NCI-H748 treated with DMSO at 0.1 percent for 48 hours (cell line): ENCODE measurements around the gene AMZ1.
"Not testable (repeated sequence)": the region's sequence is repeated elsewhere in the genome, so short reads cannot be mapped to it uniquely, and the experiment has no call there.

Experiments used
- DNase-seq: peaks from one replicate; lab custom pipeline; 2025; lab: John Stamatoyannopoulos, UW

Gene AMZ1

DNA sequence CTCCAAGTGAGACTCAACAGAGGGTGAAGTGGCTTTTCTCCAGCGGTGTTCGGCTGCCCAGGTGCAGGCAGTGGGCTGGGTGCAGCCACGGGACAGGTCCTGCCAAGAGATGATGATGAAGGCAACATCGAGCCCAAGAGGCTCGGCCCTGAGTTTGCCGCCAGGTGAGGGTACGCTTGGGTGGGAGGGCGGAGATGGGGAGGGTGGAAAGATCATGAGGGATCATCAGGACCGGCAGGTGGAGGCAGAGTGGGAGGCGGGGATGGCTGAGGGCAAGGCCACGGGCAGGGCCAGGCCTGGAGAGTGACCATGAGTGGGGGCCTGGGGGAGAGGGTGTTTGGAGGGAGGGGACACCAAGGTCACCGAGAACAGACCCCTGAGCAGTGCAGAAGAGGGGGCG lies 17.8 kb upstream of the AMZ1 start:
- no peak for DNase-seq

DNA sequence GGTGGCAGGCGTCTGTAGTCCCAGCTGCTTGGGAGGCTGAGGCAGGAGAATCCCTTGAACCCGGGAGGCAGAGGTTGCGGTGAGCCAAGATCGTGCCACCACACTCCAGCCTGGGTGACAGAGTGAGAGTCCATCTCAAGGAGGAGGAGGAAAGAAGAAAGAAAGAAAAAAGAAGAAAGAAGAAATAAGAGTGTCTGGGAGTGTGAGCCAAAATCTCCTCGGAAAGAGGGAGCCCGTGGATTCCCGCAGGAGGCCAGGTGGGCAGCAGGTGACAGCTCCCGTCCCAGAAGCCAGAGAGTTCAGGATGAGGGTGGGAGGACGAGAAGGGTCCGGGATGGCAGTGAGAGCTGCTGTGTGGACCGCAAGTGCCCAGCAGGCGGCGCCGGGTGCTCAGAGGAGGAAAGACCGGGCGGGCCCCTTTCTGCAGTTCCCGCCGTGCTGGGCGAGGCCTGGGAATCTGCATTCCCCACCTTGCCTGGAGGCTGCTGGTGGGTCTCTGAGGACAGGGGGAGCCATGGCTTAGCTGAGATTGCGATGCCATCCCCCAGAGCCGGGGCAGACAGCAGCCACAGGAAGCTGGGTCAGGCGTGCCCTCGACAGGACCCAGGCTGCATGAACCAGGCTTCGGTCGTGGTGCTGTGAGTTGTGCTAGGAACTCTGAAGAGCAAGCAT lies 17.1 kb upstream of the AMZ1 start:
- DNase-seq: peak; percentile 17

DNA sequence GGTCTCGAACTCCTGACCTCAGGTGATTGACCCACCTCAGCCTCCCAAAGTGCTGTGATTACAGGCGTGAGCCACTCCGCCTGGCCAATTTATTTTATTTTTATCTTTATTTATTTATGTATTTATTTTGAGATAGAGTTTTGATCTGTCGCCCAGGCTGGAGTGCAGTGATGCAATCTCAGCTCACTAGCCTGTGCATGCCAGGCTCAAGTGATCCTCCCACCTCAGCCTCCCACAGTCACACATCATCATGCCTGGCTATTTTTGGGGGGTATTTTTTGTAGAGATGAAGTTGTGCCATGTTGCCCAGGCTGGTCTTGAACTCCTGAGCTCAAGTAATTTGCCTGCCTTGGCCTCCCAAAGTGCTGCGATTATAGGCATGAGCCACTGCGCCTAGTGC lies 14.8 kb upstream of the AMZ1 start:
- DNase-seq: not testable (repeated sequence)

DNA sequence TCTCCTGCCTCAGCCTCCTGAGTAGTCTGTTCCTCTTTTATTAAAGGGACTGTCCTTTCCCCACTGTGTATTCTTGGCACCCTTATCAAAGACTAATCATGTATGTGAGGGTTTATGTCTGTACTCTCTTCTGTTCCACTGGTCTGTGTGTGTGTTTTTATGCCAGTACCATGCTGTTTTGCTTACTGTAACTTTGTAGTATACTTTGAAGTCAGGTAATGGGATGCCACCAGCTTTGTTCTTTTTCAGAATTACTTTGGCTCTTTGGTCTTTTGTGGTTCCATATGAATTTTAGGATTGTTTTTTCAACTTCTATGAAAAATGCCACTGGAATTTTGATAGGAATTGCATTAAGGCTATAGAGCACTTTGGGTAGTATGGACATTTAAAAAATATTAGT lies 14.1 kb upstream of the AMZ1 start:
- no peak for DNase-seq

DNA sequence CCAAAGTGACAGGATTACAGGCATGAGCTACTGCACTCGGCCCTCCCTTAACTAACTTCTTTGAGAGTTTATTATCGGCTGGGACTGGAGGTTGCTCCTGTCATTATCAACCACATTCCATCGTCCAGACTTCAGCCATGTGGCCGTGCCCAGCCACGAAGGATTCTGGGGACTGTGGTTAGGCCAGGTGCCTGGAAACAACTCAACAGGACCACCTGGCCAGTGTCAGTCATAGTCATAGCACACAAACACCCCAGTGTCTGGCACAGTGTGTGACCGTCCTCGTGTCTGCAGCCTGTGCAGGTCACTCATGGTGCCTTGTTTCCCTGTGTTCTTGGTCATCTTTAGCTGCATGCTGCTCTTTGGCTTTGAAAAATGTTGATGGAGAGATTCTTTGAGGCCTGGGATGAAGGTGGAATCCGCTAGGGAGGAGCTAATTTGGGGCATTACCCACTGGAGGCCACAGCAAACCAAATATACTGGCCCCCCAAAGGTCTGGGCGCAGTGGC lies 12.7 kb upstream of the AMZ1 start:
- DNase-seq: no peak

DNA sequence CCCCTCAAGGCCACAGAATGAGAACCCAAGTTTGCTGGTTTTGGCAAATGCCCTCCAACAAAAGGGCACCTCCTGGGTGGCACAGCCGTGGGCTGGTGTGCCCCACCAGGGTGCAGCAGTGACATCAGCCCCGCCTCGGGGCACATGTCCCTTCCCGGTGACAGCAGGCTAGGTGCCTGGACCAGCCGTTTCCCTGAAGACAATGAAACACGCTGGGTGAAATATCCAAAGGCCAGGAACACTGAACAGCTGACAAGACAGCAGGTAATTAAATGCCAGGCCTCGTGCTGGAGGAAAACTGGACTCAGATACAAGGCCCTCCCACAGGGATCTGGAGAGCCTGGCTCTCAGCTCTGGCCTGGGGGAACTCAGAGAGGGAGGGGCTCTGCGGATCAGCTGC lies 11.4 kb upstream of the AMZ1 start:
- DNase-seq: not testable (repeated sequence)

DNA sequence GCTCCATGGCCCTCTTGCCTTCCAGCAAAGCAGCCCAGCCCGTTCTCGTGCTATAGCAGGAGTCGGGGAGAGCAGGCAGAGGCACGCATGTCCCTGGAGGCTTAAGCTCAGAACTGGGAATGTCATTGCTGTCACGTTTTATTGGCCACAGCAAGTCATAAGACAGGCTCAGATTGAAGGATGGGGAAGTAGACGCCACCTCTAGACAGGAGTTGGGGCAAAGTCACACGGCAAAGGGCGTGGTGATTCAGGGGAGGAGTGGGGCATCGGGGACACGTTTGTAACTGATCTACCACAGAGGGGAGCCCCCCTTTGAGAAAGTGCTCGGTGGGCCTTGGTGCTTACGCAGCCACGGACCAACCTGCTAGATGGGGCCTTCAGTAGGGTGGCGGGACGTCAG lies 9.5 kb upstream of the AMZ1 start:
- DNase-seq: not testable (repeated sequence)

DNA sequence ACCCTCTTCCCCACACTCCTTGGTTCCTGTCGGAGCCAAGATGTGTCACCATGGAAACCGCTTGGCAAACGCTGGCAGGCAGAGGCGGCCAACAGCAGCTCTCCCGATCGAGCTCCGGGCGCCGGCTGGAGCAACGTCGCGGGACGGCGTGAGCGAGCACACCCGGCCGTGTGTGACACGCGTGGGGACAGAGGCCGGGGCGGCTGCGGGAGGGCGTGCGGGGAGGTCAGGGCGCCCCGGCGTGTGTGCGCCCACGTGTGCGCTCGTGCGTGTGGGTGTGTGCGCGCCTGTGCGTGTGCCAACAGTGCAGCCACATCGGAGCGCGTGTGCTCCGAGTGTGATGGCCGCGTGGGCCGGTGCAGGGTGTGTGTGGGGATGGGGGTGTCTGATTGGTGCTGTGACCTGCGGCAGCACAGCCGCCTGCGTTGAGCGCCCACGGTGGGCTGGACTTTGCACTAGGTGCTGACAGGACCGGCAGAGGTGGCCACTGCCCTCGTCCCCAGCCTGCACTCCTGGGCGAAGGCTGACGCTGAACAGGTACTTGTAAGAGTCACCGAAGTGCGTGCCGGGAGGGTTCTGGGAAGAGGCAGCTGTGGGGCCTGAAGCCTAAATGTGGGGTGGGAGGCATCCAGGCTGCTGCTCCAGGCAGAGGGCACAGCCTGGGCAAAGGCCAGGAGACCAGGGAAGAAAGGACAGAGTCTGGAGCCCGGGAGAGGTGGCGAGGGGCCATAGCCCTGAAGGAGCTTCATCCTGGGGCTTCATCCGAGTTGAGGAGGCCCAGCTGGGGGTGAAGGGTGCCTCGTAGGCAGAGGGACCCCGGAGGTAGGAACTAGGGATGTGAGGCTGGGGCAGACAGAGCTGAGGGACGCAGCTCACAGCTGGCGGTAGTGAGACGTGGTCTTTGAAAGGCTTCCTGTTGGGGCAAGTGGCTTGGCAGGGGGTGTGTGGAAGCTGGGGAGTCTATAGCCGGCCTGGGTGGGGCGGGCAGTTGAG lies 8.6 kb upstream of the AMZ1 start:
- DNase-seq: not testable (repeated sequence)

DNA sequence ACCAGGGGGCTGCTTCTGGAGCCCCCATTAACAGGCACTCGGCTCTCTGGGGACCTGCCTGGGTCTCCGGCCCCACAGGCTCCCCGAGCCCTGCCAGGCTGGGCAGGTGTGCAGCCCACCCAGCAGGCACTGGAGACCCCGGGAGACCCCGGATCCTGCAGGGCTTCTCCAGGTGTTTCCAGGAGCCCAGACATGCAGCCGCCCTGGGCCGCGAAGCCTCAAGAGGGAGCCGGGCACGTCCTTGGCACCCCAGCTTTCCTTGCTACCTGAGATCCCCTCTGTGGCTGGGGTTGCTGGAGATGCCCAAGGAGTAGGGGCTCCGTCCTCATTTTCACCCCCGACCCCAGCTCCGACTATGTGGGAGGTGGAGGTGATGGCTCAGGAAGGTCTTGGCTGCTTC lies 7.7 kb upstream of the AMZ1 start:
- DNase-seq: no peak

DNA sequence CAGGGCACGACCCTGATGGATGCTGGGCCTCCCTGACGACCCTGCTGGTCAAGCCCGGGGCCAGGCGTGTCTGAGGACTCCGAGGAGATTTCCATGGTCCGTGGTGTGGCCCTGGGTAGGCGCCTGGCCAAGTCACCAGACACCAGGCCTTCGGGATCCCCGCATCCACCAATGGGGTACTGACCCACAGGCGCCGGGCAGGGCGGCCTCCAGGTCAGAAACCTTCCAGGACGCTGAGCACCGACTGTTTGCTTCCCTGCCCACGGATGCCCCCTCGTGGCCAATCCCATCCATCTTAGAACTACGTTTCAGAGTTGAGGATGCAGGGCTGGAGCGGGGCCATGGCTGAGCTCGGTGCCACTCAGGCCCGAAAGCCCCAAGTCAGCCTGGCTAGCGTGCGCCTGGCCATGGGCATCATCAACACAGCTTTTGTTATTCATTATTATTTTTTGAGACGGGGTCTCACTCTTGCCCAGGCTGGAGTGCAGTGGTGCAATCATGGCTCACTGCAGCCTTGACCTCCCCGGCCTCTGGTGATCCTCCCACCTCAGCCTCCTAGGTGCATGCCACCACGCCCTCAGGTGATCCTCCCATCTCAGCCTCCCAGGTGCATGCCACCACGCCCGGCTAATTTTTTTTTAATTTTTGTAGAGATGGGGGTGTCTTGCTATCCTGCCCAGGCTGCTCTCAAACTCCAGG lies 7.1 kb upstream of the AMZ1 start:
- no peak for DNase-seq

DNA sequence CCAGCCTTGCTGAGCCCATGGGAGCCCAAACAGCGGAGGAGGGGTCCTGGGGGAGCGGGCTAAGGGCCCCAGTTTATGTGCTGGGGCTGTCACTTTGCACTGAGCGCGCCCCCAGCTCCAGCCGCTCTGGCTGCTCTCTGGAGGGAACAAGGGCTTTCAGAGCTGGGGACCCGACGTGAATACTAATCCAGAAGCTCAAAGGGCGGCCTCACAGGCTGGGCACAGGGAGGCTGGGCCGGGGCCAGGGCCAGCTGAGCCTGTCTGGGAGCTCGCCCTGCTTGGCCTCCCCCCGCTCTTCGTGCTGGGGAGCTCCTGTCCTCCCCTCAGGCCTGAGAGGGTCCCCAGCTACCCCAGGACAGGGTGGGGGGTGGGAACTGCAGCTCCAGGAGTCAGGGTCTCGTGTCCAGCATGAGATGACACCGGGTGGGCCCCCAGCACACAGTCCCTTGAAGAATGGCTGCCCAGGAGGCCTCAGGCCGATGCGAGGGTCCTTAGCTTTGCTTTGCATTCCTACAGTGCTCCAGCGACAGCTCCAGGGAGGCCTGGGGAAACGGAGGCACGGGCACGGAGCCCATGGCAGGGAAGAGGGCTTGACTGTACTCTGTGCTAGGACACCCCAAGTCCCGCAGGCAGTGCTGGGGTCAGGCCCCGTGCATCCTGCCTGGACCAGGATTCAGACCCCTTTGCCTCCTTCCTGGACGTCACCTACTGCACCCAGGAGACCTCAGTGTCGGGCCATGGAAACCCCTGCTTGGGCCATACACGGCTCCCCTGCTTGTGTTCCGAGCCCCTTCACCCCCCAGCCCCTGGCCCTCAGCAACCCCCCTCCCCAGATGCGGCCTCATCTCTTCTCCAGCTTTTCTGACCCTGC lies 5.8 kb upstream of the AMZ1 start:
- no peak for DNase-seq

DNA sequence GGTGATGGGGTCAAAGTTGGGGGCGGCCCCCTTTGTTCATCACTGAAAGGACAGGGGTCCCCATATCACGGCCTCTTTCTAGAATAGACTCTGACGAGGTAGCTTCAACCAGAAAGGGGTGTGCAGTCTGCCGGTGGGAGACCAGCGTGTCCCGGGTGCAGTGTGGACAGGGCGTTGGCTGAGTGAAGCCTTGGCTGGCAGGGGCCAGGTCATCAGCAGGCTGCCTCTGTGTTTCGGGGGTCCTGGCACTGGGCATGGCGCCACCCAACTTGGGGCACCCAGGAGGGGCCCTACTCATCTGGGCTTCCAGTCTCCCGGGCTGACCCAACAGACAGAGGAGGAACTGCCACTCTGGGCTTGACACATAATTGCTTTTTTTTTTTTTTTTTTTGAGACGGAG lies 3.5 kb upstream of the AMZ1 start:
- DNase-seq: no peak

DNA sequence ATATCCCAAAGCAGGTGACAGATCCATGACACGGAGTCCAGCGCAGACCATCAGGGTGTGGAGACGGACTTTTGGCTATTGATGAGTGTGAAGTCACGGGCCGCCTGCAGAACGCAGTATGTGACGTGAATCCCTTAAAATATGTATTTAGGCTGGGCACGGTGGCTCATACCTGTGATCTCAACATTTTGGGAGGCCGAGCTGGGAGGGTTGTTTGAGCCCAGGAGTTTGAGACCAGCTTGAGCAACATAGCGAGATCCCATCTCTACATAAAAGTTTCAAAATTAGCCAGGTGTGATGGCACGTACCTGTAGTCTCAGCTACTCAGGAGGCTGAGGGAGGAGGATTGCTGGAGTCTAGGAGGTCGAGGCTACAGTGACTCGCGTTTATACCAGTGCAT lies 1.9 kb upstream of the AMZ1 start:
- no peak for DNase-seq

DNA sequence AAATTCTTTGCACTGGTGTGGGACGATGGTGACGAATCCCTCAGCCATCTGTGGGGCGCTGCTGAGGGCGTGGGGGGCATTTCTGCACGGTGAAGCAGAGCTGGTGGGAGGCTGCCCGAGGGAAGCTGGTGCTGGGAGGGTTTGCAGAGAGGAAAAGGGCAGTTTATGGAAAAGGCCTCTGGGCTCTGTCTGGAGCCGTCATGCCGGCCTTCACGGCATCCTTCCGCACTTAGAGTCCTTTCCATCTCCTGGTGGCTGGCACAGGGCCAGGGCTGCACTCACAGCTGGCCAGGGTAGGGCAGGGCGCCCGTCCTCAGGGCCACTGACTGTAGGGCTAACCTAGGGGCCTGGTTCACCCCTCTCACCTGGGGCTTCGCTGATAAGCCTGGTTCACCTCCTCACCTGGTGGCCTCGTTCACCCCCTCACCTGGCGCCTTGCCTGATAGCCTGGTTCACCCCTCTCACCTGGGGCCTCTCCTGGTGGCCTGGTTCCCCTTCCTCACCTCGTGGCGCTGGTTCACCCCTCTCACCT lies 598 bp upstream of the AMZ1 start:
- DNase-seq: no peak

DNA sequence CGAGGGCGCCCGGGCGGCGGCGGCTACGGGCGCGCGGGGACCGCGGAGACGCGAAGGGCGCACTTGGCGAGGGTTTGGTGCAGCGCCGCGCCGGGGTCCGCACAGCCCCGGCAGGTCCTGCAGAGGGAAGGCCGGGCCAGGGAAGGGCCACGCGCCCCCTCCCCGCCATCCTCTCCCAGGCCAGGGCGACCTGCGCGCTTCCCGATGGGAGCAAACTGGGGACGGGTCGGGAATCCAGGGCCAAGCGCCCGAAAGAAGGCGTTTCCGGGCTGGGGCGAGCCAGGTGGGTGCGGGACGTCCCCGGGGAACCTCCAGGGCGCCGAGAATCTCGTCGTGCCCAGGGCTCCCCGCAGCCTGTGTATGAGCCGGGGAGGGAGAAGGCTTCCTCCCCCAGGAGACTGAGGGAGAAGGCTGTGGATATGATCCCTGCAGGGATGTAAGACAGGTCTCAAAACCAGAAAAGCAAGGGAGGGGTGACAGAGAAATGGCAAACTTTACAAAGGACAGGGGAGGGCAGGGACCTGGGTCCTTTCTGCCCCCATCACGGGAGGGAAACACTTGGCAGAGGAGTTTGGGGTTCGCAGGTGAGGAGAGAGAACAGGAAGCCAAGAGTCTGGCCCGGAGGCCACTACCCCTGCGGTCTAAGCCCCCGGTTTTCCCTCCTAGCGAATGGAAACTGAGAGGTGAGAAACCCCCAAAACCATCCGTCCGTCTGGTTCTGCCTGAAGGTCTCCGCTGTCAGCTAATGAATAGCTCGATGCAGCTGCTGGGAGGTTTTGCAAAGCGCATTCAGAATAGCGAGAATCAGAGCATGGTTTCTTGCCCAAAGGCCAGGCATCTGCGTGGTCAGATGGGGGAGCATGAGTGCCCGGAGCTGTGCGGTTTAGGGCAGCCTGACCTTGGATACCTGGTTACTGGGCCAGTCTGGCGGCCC lies 674 bp downstream of the AMZ1 start:
- no peak for DNase-seq

DNA sequence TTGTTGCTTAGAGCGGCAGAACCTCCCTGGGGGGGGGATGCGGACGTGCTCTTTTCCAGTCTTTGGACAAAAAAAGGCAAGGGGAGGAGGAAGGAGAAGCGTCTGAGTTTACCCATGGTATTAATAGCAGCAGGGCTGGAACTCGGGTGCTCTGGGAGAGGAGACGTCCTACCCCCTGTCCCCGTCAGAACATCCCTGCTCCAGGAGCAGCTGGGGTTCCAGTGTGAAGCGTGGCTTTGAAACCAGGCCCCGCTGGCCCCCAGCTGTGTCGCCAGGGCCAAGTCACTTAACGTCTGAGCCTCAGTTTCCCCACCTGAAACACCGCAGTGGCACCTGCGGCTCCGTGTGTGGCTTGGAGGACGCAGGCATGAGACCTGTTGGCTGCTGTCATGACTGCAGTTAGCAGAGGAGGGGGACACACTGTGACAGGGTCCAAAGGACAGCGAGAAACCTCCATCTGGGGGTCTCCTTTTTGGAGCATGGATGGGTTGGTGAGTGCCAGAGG lies 1.4 kb downstream of the AMZ1 start:
- no peak for DNase-seq

DNA sequence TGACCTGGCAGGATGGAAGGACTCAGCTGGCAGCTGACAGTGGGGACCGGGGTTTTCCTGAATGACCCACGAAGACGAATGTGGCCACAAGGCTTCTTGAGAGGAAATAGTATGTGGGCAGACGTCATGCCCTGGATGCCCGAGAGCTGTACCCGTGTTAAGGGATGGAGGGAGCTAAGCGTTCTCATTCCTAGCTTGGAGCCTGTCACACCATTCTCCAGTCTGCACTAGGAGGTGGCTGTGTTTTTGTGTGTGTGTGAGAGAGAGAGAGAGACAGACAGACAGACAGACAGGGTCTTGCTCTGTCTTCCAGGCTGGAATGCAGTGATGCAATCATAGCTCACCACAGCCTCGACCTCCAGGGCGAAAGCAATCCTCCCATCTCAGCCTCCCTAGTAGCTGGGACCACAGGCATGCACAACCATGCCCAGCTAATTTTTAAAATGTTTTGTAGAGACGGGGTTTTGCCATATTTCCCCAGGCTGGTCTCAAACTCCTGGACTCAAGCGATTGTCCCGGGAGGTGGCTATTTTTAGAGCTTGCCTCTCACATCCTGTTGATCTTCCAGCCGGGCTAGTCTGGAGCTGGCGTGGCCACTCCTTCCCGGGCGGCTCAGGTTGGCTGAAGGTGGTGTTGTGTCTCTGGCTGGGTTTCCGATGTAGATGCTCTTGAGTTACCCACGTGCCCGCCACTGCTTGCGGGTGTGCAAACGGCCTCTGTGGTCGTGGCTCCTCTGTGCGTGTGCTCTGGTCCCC lies 2.1 kb downstream of the AMZ1 start:
- no peak for DNase-seq

DNA sequence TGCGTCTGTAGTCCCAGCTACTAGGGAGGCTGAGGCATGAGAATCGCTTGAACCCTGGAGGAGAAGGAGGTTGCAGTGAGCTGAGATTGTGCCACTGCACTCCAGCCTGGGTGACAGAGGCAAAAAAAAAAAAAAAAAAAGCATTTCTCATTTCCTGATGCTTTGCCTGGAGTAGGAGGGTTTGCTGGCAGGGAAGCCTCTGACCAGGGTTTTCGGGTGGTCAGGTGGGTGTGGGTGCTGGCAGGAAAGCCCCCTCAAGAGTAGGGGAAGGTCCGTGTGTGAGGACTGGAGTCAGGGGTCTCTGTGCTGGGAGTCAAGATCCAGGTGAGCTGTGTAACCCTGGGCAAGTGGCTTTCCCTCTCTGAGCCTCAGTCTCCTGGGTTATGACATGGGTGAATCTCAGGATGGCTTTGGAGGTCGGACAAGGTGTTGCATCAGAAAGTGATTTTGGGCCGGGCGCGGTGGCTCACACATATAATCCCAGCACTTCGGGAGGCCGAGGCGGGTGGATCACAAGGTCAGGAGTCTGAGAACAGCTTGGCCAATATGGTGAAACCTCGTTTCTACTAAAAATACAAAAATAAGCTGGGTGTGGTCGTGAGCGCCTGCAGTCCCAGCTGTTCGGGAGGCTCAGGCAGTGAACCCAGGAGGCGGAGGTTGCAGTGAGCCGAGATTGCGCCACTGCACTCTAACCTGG lies 3.2 kb downstream of the AMZ1 start:
- DNase-seq: no peak
